MG63 (cell line): ENCODE results near the gene ABCC8. TPM values are rescaled to one million over a fixed set of nuclear protein-coding genes. Genes with fewer than 3 reads are reported as not detected.

ENCODE experiments used
- DNase-seq: peaks from one replicate; pipeline ENCODE4 v3.0.0-alpha.2; 2020
- H3K27me3 ChIP-seq: fragments of 250-450 bp; sonication (Bioruptor Pico); 2 replicates; pipeline ENCODE4 v1.5.1; 2020; ENCODE audit warnings: mild to moderate bottlenecking, moderate library complexity
- H3K36me3 ChIP-seq: fragments of 250-450 bp; sonication (Bioruptor Pico); 2 replicates; pipeline ENCODE4 v1.5.1; 2020; ENCODE audit warnings: mild to moderate bottlenecking, moderate library complexity
- H3K4me3 ChIP-seq: fragments of 250-450 bp; sonication (Bioruptor Pico); 2 replicates; pipeline ENCODE4 v1.5.1; 2020; ENCODE audit warnings: mild to moderate bottlenecking, moderate library complexity
- H3K9me3 ChIP-seq: fragments of 250-450 bp; sonication (Bioruptor Pico); 2 replicates; pipeline ENCODE4 v1.5.1; 2020; ENCODE audit warnings: mild to moderate bottlenecking, moderate library complexity
- total RNA-seq: library from RNA; depleted of rRNA; stranded (reverse); fragments of >200 nt; shearing (Covaris generic); gene quantifications from 2 replicates; pipeline ENCODE4 v1.2.3, GENCODE V29; 2014; ENCODE audit warnings: low replicate concordance

ABCC8 gene
- total RNA-seq, 1 experiment from 2014 or later = not detected

- H3K27me3 ChIP-seq = no peaks in the 10 kb centered on the region
- H3K36me3 ChIP-seq = no peaks in the 10 kb centered on the region
- no peak overlapping the region for H3K4me3 ChIP-seq
- DNase-seq = no peak
- no peaks in the 10 kb centered on the region; the same call in 1 of the 2 replicates for H3K9me3 ChIP-seq
Measured at GRCh38 chr11:17376493-17376892, 100.2 kb downstream of the ABCC8 start.

GRCh38 chr11:17375547-17375946, 101.1 kb downstream of the ABCC8 start:
- Histone ChIP-seq H3K9me3 (no peaks in the 10 kb centered on the region; the same call in 1 of the 2 replicates), H3K36me3 (no peaks in the 10 kb centered on the region), H3K4me3 (no peak overlapping the region), H3K27me3 (no peaks in the 10 kb centered on the region)
- no peak for DNase-seq

DNA sequence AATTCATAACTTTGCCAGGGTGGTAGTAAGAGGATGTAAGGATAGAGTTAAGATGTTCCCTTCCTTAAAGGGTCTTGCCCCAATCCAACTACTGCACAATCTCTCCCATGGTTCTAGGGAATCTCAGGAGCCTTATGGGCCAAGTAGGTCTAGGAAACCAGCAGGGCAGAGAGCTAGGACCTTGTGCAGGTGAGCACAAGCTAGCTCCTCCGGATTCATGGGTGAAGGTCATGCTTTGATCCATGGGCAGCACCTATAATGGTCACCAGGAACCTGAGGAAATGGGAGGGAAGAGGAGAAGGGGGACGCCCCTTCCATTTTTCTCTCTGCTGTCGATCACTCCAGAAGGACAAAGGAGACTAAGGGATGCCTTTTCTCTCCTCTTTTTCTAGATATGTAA, 105.0 kb downstream of the ABCC8 start:
- DNase-seq = no peak
- Histone ChIP-seq H3K4me3 (no peak overlapping the region), H3K36me3 (no peaks in the 10 kb centered on the region)

DNA sequence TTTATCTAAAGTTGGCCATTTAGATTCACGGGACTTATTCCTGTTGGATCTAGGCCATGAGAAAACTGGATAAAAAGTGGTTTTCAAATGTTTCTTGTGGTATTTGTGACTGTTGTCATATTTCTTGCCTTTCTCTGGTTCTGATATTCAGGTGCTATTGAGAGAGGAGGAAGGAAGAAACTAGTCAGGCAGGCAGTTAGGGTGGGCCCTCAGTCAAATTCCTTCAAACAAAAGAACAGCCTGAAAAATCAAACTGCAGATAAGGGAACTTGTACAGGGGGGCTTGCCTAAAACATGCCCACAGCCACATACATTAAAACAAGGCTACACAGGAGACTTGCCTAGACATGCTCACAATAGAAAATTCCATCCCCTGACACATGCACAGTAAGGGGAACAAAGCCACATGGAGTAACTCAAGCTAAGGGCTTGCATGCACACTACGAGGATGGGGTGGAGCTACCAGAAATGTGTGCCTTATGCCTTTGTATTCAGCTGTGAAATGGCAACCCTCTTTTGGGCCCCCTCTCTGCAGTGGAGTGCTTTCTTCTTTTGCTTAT, 106.9 kb downstream of the ABCC8 start:
- DNase-seq = no peak
- Histone ChIP-seq H3K27me3 (no peaks in the 10 kb centered on the region), H3K4me3 (no peak overlapping the region), H3K36me3 (no peaks in the 10 kb centered on the region), H3K9me3 (no peaks in the 10 kb centered on the region; the same call in 1 of the 2 replicates)

More for the DNA sequence above, 105.0 kb downstream of the ABCC8 start:
- Histone ChIP-seq H3K9me3 (no peaks in the 10 kb centered on the region; the same call in 1 of the 2 replicates), H3K27me3 (no peaks in the 10 kb centered on the region)

- no peak for DNase-seq
- Histone ChIP-seq H3K36me3 (no peaks in the 10 kb centered on the region), H3K4me3 (no peak overlapping the region), H3K9me3 (no peaks in the 10 kb centered on the region; the same call in 1 of the 2 replicates), H3K27me3 (no peaks in the 10 kb centered on the region)
Measured at GRCh38 chr11:17369094-17369493, 107.6 kb downstream of the ABCC8 start.

- Histone ChIP-seq H3K27me3 (no peaks in the 10 kb centered on the region), H3K9me3 (no peaks in the 10 kb centered on the region; the same call in 1 of the 2 replicates), H3K36me3 (no peaks in the 10 kb centered on the region), H3K4me3 (no peak overlapping the region)
- no peak for DNase-seq
Measured at GRCh38 chr11:17368551-17368950, 108.1 kb downstream of the ABCC8 start.

- Histone ChIP-seq H3K4me3 (no peak overlapping the region), H3K9me3 (no peaks in the 10 kb centered on the region), H3K36me3 (no peaks in the 10 kb centered on the region), H3K27me3 (no peaks in the 10 kb centered on the region)
- DNase-seq = no peak
Measured at GRCh38 chr11:17366495-17366894, 110.2 kb downstream of the ABCC8 start.

- H3K4me3 ChIP-seq = no peak overlapping the region
- H3K27me3 ChIP-seq = no peaks in the 10 kb centered on the region
- H3K36me3 ChIP-seq = no peaks in the 10 kb centered on the region
- H3K9me3 ChIP-seq = no peaks in the 10 kb centered on the region
- DNase-seq = peak; percentile 35
Measured at GRCh38 chr11:17354601-17354991, 122.0 kb downstream of the ABCC8 start.

GRCh38 chr11:17353821-17354600, 122.6 kb downstream of the ABCC8 start:
- Histone ChIP-seq H3K27me3 (no peaks in the 10 kb centered on the region), H3K9me3 (no peaks in the 10 kb centered on the region), H3K4me3 (peak overlapping the region; percentile 53), H3K36me3 (no peaks in the 10 kb centered on the region)
- DNase-seq = no peak

DNA sequence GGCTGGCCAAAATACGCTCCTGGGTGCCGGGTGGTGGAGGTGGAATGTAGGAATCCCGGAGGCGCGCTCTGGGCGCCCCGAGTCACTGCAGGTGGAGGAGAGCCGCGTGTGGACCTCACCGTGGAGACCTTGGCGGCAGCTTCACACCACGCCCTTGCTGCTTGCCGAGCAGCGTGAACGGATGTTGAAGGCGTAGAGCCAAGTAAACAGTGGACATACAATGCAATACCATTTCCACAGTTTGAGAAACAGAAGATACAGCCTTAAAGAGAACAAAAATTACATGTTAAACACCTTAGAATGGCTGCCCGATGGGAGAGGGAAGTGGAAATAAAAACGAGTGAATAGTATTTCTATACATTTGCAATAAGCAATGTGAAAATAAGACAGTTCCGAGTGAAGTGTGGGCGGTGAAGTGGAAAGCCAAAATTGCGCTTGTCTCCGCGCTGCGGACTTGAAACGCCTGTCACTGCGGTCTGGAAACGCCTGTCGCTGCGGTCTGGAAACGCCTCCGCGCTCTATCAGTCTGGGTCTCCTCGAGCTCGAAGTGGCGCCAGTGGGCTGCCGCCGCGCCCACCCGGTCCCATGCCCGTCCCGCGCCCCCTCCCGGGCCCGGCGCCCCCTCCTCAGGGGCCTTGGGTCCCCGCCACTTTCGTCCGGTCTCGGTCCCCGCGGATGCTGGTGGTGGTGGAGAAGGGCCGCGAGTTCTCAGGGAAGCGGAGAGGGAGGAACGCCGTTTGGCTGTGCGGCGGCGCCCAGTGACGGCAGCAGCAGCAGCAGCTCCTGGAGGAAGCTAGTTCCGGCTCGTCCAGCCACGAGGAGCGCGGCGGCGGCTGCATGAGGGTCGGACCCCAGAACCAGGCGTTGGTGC, 123.5 kb downstream of the ABCC8 start:
- Histone ChIP-seq H3K36me3 (no peaks in the 10 kb centered on the region), H3K27me3 (no peaks in the 10 kb centered on the region), H3K4me3 (peak overlapping the region; percentile 53), H3K9me3 (no peaks in the 10 kb centered on the region)
- peak; percentile 66 for DNase-seq

GRCh38 chr11:17351510-17352176, 125.0 kb downstream of the ABCC8 start, which contains the start of gene NCR3LG1:
NCR3LG1 (plus strand) TSS chr11:17351800; CDS start chr11:17351970, 170 bp downstream.
- Histone ChIP-seq H3K36me3 (no peaks in the 10 kb centered on the region), H3K27me3 (no peaks in the 10 kb centered on the region), H3K9me3 (no peaks in the 10 kb centered on the region), H3K4me3 (peak within 1 kb of the TSS; percentile 15)
- no peak for DNase-seq

DNA sequence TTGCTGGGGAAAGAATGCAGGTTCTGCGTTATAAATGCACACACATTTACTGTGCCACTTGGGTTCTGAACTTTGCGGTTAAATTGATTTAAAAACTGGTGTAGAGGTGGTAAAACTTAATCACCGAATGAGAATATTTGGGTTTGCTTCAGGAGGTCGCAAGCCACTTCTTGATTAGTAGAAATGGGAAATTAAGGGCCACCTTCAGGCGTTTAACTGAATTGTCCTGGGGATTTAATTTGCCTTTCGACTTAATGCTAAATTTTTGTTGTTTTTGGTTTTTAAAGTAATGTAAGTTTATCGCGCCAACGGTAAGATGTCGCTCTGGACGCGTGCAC, 125.5 kb downstream of the ABCC8 start:
- Histone ChIP-seq H3K36me3 (no peaks in the 10 kb centered on the region), H3K9me3 (no peaks in the 10 kb centered on the region), H3K4me3 (no peak overlapping the region), H3K27me3 (no peaks in the 10 kb centered on the region)
- DNase-seq = no peak

DNA sequence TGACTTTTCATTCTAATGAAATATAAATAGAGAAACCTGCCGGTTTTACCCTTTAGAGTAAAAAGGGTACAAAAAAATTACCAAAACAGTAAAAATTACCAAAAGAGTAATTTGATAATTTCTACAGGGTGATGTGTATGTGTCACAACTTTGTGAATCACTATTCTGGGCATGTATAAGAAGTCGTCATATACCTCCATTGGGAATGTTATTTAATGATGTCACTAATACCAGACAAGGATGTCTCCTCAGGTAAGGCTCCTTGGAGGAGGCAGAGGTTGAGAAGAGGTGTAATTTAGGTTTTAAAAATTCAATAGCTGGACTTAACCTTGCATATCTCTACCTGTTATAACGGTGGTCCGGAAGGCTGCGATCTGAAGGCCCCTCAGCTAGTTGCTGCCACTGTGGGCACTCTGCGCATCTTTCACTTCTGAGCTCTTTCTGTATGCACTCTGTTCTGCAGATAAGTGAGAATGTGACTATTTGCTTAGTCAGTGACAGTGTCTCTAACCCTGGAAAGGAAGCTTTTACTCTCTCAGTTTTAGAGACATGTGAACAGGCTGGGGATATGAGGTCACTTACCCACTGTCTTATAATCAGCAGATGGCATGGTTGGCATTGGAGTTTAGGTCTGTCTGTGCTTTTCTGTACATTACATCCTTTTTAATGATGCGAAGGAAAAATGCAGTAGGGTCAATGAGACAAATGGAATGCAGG, 126.0 kb downstream of the ABCC8 start:
- no peaks in the 10 kb centered on the region for H3K9me3 ChIP-seq
- H3K36me3 ChIP-seq = no peaks in the 10 kb centered on the region
- no peaks in the 10 kb centered on the region for H3K27me3 ChIP-seq
- no peak overlapping the region for H3K4me3 ChIP-seq
- DNase-seq = no peak

DNA sequence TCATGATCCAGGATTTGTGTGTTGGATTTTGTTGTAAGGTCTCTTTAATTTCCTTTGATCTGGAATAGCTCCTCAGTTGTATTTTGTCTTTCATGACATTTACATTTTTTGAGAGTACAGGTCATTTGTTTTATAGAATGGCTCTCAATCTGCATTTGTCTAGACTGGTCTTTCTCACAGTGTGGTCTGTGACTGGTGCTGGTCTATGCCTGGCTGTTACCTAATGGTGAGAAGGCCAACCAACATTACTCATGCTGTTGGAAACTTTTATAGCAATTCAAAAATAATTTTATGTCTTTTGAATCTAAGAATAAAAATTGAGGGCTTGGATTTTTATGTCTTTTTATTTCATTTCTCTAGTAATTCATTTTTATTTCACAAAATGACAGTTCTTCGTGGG, 129.0 kb downstream of the ABCC8 start:
- Histone ChIP-seq H3K9me3 (no peaks in the 10 kb centered on the region), H3K36me3 (no peaks in the 10 kb centered on the region)
- DNase-seq = no peak

DNA sequence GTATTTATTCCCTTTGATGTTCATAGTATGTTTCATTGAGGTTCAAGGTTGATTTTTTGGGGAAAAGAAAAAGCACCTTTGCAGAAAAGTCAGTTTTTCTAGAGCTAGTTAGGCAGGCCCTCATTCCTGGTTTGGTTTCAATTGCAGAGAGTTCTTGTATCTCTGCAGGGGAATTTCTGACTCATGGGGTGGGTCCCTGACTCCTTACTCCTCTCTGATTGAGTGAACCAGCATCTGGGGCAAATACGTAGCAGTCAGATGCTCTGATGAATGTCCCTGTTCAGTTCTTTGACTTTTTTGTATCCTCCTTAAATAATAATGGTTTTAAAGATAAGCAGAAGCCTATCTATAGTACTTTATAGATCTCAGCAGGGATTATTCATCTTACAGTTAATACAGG, 132.7 kb downstream of the ABCC8 start:
- Histone ChIP-seq H3K27me3 (no peaks in the 10 kb centered on the region), H3K36me3 (no peaks in the 10 kb centered on the region), H3K4me3 (no peak overlapping the region), H3K9me3 (no peaks in the 10 kb centered on the region)
- DNase-seq = no peak

More for the DNA sequence above, 129.0 kb downstream of the ABCC8 start:
- Histone ChIP-seq H3K4me3 (no peak overlapping the region), H3K27me3 (no peaks in the 10 kb centered on the region)

GRCh38 chr11:17343257-17343656, 133.4 kb downstream of the ABCC8 start:
- no peaks in the 10 kb centered on the region for H3K9me3 ChIP-seq
- no peak for DNase-seq
- no peaks in the 10 kb centered on the region for H3K36me3 ChIP-seq
- no peak overlapping the region for H3K4me3 ChIP-seq
- no peaks in the 10 kb centered on the region for H3K27me3 ChIP-seq
